Heart left ventricle (tissue), 13 donors: Measurements from ENCODE around the gene PTPRD.

ENCODE experiments used
- CTCF ChIP-seq, 12 donors: fragments of 200-600 bp; sonication (generic) in 4 of 12; IDR thresholded peaks; one replicate each; pipeline versions ENCODE4 v1.5.0 to v1.8.0; 2018 to 2022; ENCODE audit warnings: antibody characterized with exemption in 12 of 12, mild to moderate bottlenecking in 5 of 12
- POLR2A ChIP-seq, 2 donors: fragments of 450-650 bp; IDR thresholded peaks; one replicate each; pipeline ENCODE4 v1.6.1; 2017; ENCODE audit warnings: antibody characterized with exemption in 2 of 2, mild to moderate bottlenecking in 2 of 2, moderate library complexity in 2 of 2
- donor health status: ischemic (EF 13 %, LVEDD 7.1; RV severe dilation, severe dysfunction).
- donor health status: DM: no; HTN: yes; CAD: no.
- donor health status: DM: no; HTN: no; CAD: no.
- donor health status: ischemic (EF 25% LVEDD 6.9; RV normal size, moderate dysfunction).
- donor health status: ischemic (EF 25% LVEDD 5.7; RV mildly dilated, moderate dysfunction).
- donor health status: ischemic (EF 35%, LVEDD 5.7; RV mildly dilated, moderate dysfunction).
- donor health status: nonischemic (EF 11% LVEDD 7.7; RV severe dilation, severe dysfunction).
- donor health status: DM: yes; HTN: yes; CAD: no.
- donor health status: PGD.
- donor health status: ischemic (EF 29% LVEDD 5.4; RV normal size, mild dysfunction).
- donor health status: nonischemic (EF 23%, LVEDD 6.1; RV moderate dilation, normal function).

DNA sequence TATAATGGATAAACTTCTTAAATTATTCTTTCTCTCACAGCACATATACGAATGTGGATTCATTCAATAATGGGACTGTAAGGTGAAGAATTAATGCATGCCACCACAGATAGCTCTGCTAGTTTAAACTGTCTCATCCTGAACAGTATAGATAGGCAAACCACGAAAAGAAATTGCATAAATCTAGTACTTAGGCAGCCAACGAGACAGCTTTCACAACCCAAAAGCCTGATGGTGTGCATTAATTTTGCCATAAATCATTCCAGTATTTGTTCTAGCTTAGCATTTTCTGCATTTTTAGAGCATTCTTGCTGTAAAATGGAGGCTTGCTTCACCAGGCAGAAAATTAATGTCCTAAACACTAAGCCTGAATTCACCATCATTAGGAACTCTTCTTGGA, 1979.0 kb downstream of the PTPRD start:
- no peak for TF ChIP-seq CTCF (IDR thresholded peaks at IDR 0.05)
- no peak for TF ChIP-seq POLR2A (IDR thresholded peaks at IDR 0.05)
